Astrocyte (in vitro differentiated cells and primary cell): ENCODE measurements around the gene ANKIB1. TPM values are rescaled to one million over a fixed set of nuclear protein-coding genes. Genes with fewer than 3 reads are reported as not detected.

Experiments used
- DNase-seq: peaks from one replicate; pipeline ENCODE4 v3.0.0-alpha.2; 2010; ENCODE audit warnings: low read depth
- FAIRE-seq: peaks from 2 replicates; lab custom pipeline; 2011; peaks lifted over from hg19 to GRCh38; lab: Jason Lieb, UNC
- H2AFZ ChIP-seq: 2 replicates; pipeline ENCODE4 v1.6.0; 2012; ENCODE audit warnings: low read depth, low read length, inconsistent platforms
- H3K27ac ChIP-seq: 2 replicates; pipeline ENCODE4 v1.5.1; 2011; ENCODE audit warnings: low read depth, low read length, inconsistent platforms
- H3K27me3 ChIP-seq: 2 replicates; pipeline ENCODE4 v1.6.0; 2011; ENCODE audit warnings: low read length, inconsistent platforms; ENCODE audit not compliant: insufficient read depth
- H3K36me3 ChIP-seq: 2 replicates; pipeline ENCODE4 v1.5.1; 2011; ENCODE audit warnings: low read length, inconsistent platforms; ENCODE audit not compliant: insufficient read depth
- H3K4me1 ChIP-seq: 2 replicates; pipeline ENCODE4 v1.5.1; 2011; ENCODE audit warnings: low read length, inconsistent platforms; ENCODE audit not compliant: insufficient read depth
- H3K4me2 ChIP-seq: 2 replicates; pipeline ENCODE4 v1.6.0; 2012; ENCODE audit warnings: low read length, inconsistent platforms
- H3K4me3 ChIP-seq: 2 replicates; pipeline ENCODE4 v1.5.1; 2011; ENCODE audit warnings: low read depth, mild to moderate bottlenecking, low read length, inconsistent platforms; ENCODE audit not compliant: insufficient read depth
- H3K79me2 ChIP-seq: 2 replicates; pipeline ENCODE4 v1.6.0; 2012; ENCODE audit warnings: mild to moderate bottlenecking, low read length, inconsistent platforms; ENCODE audit not compliant: insufficient read depth
- H3K9ac ChIP-seq: 2 replicates; pipeline ENCODE4 v1.6.0; 2012; ENCODE audit warnings: mild to moderate bottlenecking, low read length, inconsistent platforms
- H3K9me3 ChIP-seq: 2 replicates; pipeline ENCODE4 v1.5.1; 2012; ENCODE audit warnings: low read depth, mild to moderate bottlenecking, low read length, inconsistent platforms; ENCODE audit not compliant: insufficient read depth
- H4K20me1 ChIP-seq: 2 replicates; pipeline ENCODE4 v1.6.0; 2012; ENCODE audit warnings: low read length, inconsistent platforms; ENCODE audit not compliant: insufficient read depth
- H3K27ac Mint-ChIP-seq: one replicate; pipeline ENCODE4 v1.8.0; 2021; ENCODE audit warnings: mild to moderate bottlenecking, mixed read lengths; ENCODE audit not compliant: unreplicated experiment
- H3K27me3 Mint-ChIP-seq: one replicate; pipeline ENCODE4 v1.8.0; 2021; ENCODE audit warnings: low read depth, mixed read lengths; ENCODE audit not compliant: unreplicated experiment
- H3K36me3 Mint-ChIP-seq: one replicate; pipeline ENCODE4 v1.8.0; 2021; ENCODE audit warnings: low read depth, mixed read lengths; ENCODE audit not compliant: unreplicated experiment
- H3K4me1 Mint-ChIP-seq: one replicate; pipeline ENCODE4 v1.8.0; 2021; ENCODE audit warnings: low read depth, mixed read lengths; ENCODE audit not compliant: unreplicated experiment
- H3K4me3 Mint-ChIP-seq: one replicate; pipeline ENCODE4 v1.8.0; 2021; ENCODE audit warnings: mild to moderate bottlenecking, moderate library complexity, mixed read lengths; ENCODE audit not compliant: unreplicated experiment
- H3K9me3 Mint-ChIP-seq: one replicate; pipeline ENCODE4 v1.8.0; 2021; ENCODE audit warnings: mild to moderate bottlenecking, mixed read lengths; ENCODE audit not compliant: unreplicated experiment
- EZH2 ChIP-seq: IDR thresholded peaks from 2 replicates; pipeline ENCODE4 v1.6.1; 2012; ENCODE audit warnings: mild to moderate bottlenecking, low read length, inconsistent platforms; ENCODE audit not compliant: insufficient read depth
- total RNA-seq: library from RNA; stranded (reverse); gene quantifications from 2 replicates; pipeline ENCODE4 v1.2.1, GENCODE V29; 2021
- TF ChIP-seq, protein P1 (sequence below): IDR thresholded peaks from 2 replicates; pipeline ENCODE4 v1.5.1; 2011; ENCODE audit warnings: low read depth, mild to moderate bottlenecking, inconsistent platforms, low read length, moderate library complexity; ENCODE audit not compliant: insufficient read depth

ANKIB1 gene
- total RNA-seq, 1 donor from 2014 or later: 83.3 TPM

DNA sequence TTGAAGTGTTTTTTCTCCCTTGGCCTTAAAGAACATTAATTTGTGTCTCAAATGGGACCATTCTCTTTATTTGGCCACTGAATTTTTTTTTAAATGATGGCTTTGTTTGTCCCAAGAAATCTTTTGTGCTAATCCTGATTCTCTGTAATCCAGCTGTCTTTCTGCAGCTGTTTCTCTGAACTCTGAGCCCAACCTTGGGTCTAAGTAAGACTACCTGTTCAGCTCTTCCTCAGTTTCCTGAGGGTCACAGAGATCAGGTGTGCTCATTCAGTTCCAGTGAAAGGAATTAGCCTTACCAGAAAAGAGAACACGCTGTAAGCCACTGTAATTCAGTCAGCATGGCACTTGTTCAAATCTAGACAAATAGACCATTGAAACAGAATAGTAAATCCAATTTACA, 94.2 kb downstream of the ANKIB1 start:
- no peaks in the 10 kb centered on the region for H3K36me3 Mint-ChIP-seq
- Histone ChIP-seq H3K4me2 (no peak overlapping the region), H3K9me3 (no peaks in the 10 kb centered on the region), H3K36me3 (peaks cover 4% of the 10 kb centered on the region), H2AFZ (no peak overlapping the region), H3K27me3 (no peaks in the 10 kb centered on the region), H3K27ac (no peak overlapping the region), H3K4me1 (no peaks in the 10 kb centered on the region), H3K9ac (no peak overlapping the region), H3K4me3 (no peak overlapping the region), H3K79me2 (no peaks in the 10 kb centered on the region), H4K20me1 (peaks cover 6% of the 10 kb centered on the region)
- no peak overlapping the region for H3K27ac Mint-ChIP-seq
- DNase-seq (no peak), FAIRE-seq (no peak)
- no peaks in the 10 kb centered on the region for H3K9me3 Mint-ChIP-seq
- H3K4me3 Mint-ChIP-seq: no peak overlapping the region
- H3K4me1 Mint-ChIP-seq: peaks cover 3% of the 10 kb centered on the region
- TF ChIP-seq EZH2: no peak
- no peaks in the 10 kb centered on the region for H3K27me3 Mint-ChIP-seq

DNA sequence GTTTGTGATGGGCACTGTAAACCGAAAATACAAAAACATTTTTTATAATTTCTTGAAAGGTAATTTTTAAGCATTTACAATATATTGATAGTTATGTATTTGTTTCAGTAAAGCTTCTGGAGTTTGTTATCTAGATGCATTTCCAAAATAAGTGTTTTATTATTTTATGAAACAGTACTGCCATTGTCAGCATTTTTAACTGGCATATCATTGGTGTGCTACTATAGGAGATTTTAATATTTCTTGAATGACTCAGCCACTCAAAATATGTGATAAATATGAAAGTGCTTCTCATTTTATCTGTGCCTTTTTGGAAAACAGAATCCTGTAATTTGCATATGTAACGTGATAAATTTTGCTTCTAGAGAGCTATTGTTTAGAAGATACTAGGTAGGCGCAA, 97.9 kb downstream of the ANKIB1 start:
- Mint-ChIP-seq H3K4me1 (no peaks in the 10 kb centered on the region), H3K27ac (no peak overlapping the region), H3K36me3 (peaks cover 9% of the 10 kb centered on the region), H3K9me3 (no peaks in the 10 kb centered on the region), H3K4me3 (no peak overlapping the region), H3K27me3 (no peaks in the 10 kb centered on the region)
- Histone ChIP-seq H3K4me3 (no peak overlapping the region), H3K27me3 (no peaks in the 10 kb centered on the region), H4K20me1 (no peaks in the 10 kb centered on the region), H3K27ac (no peak overlapping the region), H3K4me2 (no peak overlapping the region), H2AFZ (no peak overlapping the region), H3K36me3 (peaks cover 4% of the 10 kb centered on the region), H3K9me3 (no peaks in the 10 kb centered on the region), H3K4me1 (no peaks in the 10 kb centered on the region), H3K79me2 (no peaks in the 10 kb centered on the region), H3K9ac (no peak overlapping the region)
- FAIRE-seq (no peak), DNase-seq (peak; percentile 4)
- no peak for TF ChIP-seq EZH2
- TF ChIP-seq, protein P1, sequence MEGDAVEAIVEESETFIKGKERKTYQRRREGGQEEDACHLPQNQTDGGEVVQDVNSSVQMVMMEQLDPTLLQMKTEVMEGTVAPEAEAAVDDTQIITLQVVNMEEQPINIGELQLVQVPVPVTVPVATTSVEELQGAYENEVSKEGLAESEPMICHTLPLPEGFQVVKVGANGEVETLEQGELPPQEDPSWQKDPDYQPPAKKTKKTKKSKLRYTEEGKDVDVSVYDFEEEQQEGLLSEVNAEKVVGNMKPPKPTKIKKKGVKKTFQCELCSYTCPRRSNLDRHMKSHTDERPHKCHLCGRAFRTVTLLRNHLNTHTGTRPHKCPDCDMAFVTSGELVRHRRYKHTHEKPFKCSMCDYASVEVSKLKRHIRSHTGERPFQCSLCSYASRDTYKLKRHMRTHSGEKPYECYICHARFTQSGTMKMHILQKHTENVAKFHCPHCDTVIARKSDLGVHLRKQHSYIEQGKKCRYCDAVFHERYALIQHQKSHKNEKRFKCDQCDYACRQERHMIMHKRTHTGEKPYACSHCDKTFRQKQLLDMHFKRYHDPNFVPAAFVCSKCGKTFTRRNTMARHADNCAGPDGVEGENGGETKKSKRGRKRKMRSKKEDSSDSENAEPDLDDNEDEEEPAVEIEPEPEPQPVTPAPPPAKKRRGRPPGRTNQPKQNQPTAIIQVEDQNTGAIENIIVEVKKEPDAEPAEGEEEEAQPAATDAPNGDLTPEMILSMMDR: no peak

DNA sequence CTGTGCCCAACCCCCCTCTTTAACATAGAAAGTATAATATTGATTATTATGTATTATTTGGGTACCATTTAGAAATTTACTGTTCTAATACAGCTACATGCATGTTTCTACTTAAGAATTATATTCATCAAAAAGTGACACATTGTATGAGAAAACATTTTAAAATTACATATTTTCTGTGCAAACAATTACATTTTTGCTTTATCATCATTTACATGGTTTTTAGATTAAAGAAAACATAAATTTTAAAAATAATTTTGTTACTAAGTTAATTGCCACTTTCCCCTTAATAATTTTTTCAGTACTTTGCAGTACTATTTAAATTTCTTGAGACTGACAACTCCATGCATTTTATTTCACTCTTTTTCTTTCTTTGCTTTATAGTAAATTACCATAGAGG, 106.2 kb downstream of the ANKIB1 start:
- H3K36me3 Mint-ChIP-seq: peaks cover 4% of the 10 kb centered on the region
- Histone ChIP-seq H2AFZ (no peak overlapping the region), H3K4me1 (no peaks in the 10 kb centered on the region), H3K4me2 (no peak overlapping the region), H3K36me3 (peaks cover 10% of the 10 kb centered on the region), H3K27me3 (no peaks in the 10 kb centered on the region), H3K27ac (no peak overlapping the region), H4K20me1 (no peaks in the 10 kb centered on the region), H3K79me2 (no peaks in the 10 kb centered on the region), H3K9ac (no peak overlapping the region), H3K4me3 (no peak overlapping the region), H3K9me3 (no peaks in the 10 kb centered on the region)
- H3K27me3 Mint-ChIP-seq: no peaks in the 10 kb centered on the region
- H3K27ac Mint-ChIP-seq: no peak overlapping the region
- TF ChIP-seq, protein P1: no peak
- no peak for TF ChIP-seq EZH2
- no peaks in the 10 kb centered on the region for H3K4me1 Mint-ChIP-seq
- H3K4me3 Mint-ChIP-seq: no peak overlapping the region
- DNase-seq (no peak), FAIRE-seq (no peak)
- H3K9me3 Mint-ChIP-seq: no peaks in the 10 kb centered on the region
